Measurements from ENCODE around the gene POLD1. TPM values are rescaled to one million over a fixed set of nuclear protein-coding genes. Genes with fewer than 3 reads are reported as not detected.

POLD1 gene
- total RNA-seq, 1 donor from 2014 or later, result 29.4 TPM

DNA sequence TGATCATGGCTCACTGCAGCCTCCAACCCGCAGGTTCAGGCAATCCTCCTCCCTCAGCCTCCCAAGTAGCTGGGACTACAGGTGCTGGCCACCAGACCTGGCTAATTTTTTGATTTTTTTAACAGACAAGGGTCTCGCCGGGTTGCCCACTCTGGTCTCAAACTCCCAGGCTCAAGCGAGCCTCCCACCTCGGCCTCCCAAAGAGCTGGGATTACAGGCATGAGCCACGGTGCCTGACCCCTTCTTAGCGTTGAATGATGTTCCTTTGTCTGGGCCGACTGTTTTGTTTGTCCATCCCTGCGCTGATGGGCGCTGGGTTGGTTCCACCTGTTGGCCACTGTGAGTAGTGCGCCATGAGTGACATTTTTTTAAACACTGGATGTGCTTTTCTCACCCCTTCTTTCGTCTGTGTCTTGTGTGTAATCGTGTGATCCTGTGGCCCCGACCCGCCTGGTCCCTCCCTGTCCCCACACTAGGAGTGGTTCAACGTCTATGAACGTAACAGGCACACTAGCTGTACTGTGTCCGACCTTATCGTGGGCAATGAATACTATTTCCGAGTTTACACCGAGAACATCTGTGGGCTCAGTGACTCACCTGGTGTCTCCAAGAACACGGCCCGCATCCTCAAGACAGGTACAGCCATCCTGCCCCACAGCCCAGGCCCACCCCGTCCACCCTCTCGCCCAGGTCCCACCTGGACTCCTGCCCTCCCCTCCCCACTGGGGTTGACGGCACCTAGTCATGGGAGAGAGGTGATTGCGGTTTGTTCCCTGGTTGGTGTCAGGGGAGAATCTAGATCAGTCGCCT lies 77.1 kb downstream of the POLD1 start:
- DNase-seq (ENCODE audit: extremely low read depth, low read depth, low spot score), result no peak

DNA sequence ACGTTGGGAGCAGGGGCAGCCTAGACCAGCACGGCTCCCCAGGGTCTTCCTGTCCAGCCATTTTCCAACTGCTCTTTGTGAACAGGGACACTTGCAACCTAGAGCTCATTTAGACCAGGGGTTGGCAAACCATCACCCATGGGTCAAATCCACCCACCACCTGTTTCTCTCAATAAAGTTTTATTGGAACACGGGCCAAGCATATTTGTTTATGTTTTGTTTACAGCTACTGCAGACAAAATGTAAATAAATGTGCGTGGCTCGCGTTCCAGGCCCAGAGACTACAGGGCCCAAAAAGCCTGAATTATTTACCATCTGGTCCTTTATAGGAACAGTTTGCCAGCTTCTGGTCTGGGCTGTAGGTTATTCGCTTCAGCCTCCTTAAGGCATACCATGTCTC lies 78.8 kb downstream of the POLD1 start:
- DNase-seq (ENCODE audit: extremely low read depth, low read depth, low spot score), result no peak

DNA sequence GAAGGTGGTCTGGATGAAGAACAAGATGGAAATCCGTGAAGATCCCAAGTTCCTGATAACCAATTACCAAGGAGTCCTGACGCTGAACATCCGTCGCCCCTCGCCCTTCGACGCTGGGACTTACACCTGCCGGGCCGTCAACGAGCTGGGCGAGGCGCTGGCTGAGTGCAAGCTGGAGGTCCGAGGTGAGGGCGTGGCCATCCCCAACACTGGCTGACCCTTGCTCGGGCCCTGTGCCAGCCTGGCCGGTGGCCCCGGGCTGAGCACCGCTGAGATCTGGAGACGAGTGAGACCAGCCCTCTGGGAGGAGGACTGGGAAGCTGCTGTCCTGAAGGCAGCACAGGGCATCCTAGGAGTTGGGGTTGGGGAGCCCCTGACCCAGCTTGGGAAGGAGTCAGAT lies 80.2 kb downstream of the POLD1 start:
- no peak for DNase-seq (ENCODE audit: extremely low read depth, low read depth, low spot score)

GRCh38 chr19:50465000-50465399 lies 80.9 kb downstream of the POLD1 start:
- no peak for DNase-seq (ENCODE audit: extremely low read depth, low read depth, low spot score)

GRCh38 chr19:50465986-50466705 lies 82.0 kb downstream of the POLD1 start:
- no peak for DNase-seq (ENCODE audit: extremely low read depth, low read depth, low spot score)

GRCh38 chr19:50466706-50467039 lies 82.5 kb downstream of the POLD1 start:
- DNase-seq (ENCODE audit: extremely low read depth, low read depth, low spot score), result no peak

GRCh38 chr19:50467566-50467965 lies 83.4 kb downstream of the POLD1 start:
- no peak for DNase-seq (ENCODE audit: extremely low read depth, low read depth, low spot score)

Other genes with a start within 250 kb of the POLD1 start
- not detected in 2 replicates for gene IZUMO2, start 221.1 kb upstream of the POLD1 start, total RNA-seq
- 0.99 and 1.2 TPM in 2 replicates for gene MYH14, start 180.7 kb upstream of the POLD1 start, total RNA-seq
- 0.64 TPM in 1 of 2 replicates, not detected in the other for gene KCNC3, start 55.0 kb upstream of the POLD1 start, total RNA-seq
- 0.10 and 0.70 TPM in 2 replicates for gene NAPSA, start 18.7 kb upstream of the POLD1 start, total RNA-seq
- gene NR1H2, start 7.9 kb upstream of the POLD1 start, total RNA-seq, result 65.8 and 68.7 TPM in 2 replicates
- not detected in 2 replicates for gene SPIB, start 34.6 kb downstream of the POLD1 start, total RNA-seq
- not detected in 2 replicates for gene MYBPC2, start 48.5 kb downstream of the POLD1 start, total RNA-seq
- gene EMC10, start 92.2 kb downstream of the POLD1 start, total RNA-seq, result 120 and 121 TPM in 2 replicates
- gene GARIN5A, start 92.5 kb downstream of the POLD1 start, total RNA-seq, result 0.39 TPM in 1 of 2 replicates, not detected in the other
- gene JOSD2, start 126.8 kb downstream of the POLD1 start, total RNA-seq, result 23.9 and 30.1 TPM in 2 replicates
- not detected in 2 replicates for gene ASPDH, start 129.6 kb downstream of the POLD1 start, total RNA-seq
- not detected in 2 replicates for gene LRRC4B, start 184.1 kb downstream of the POLD1 start, total RNA-seq